ENCODE measurements around the gene TP53BP2.

Gene TP53BP2

GRCh38 chr1:223771469-223771813 lies 74.3 kb downstream of the TP53BP2 start:
- no peak overlapping the region for H3K4me3 ChIP-seq (ENCODE audit: low read depth, low read length)
- TF ChIP-seq, protein P1, sequence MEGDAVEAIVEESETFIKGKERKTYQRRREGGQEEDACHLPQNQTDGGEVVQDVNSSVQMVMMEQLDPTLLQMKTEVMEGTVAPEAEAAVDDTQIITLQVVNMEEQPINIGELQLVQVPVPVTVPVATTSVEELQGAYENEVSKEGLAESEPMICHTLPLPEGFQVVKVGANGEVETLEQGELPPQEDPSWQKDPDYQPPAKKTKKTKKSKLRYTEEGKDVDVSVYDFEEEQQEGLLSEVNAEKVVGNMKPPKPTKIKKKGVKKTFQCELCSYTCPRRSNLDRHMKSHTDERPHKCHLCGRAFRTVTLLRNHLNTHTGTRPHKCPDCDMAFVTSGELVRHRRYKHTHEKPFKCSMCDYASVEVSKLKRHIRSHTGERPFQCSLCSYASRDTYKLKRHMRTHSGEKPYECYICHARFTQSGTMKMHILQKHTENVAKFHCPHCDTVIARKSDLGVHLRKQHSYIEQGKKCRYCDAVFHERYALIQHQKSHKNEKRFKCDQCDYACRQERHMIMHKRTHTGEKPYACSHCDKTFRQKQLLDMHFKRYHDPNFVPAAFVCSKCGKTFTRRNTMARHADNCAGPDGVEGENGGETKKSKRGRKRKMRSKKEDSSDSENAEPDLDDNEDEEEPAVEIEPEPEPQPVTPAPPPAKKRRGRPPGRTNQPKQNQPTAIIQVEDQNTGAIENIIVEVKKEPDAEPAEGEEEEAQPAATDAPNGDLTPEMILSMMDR (IDR thresholded peaks at IDR 0.05; ENCODE audit: low read depth, low read length), result no peak

- TF ChIP-seq, protein P1 (IDR thresholded peaks at IDR 0.05; ENCODE audit: low read depth, low read length), result no peak
- no peak overlapping the region for H3K4me3 ChIP-seq (ENCODE audit: low read depth, low read length)
Observed at GRCh38 chr1:223770621-223771315, 75.0 kb downstream of the TP53BP2 start.

GRCh38 chr1:223765719-223766340 lies 79.9 kb downstream of the TP53BP2 start:
- no peak overlapping the region for H3K4me3 ChIP-seq (ENCODE audit: low read depth, low read length)

GRCh38 chr1:223765036-223765718 lies 80.6 kb downstream of the TP53BP2 start:
- H3K4me3 ChIP-seq (ENCODE audit: low read depth, low read length), result no peak overlapping the region
- TF ChIP-seq, protein P1 (IDR thresholded peaks at IDR 0.05; ENCODE audit: low read depth, low read length), result no peak

More at GRCh38 chr1:223765719-223766340, 79.9 kb downstream of the TP53BP2 start:
- TF ChIP-seq, protein P1 (IDR thresholded peaks at IDR 0.05; ENCODE audit: low read depth, low read length), result no peak

DNA sequence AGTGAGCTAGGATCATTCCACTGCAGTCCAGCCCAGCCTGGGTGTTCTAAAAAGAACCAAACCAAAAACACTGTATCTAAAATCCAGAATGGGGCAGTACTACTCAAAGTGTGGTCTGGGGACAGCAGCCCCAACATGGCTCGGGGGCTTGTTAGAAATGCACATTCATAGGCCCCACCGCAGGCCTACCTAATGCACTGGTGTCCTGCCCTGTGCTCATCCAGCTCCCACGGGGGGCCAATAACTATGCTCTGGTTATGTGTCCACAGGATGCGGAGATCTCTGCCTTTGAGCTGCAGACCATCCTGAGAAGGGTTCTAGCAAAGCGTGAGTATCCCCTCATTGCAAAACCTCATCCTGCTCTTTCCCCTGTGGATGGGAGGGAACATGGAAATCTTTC lies 81.9 kb downstream of the TP53BP2 start:
- TF ChIP-seq, protein P1 (IDR thresholded peaks at IDR 0.05; ENCODE audit: low read depth, low read length), result no peak
- H3K4me3 ChIP-seq (ENCODE audit: low read depth, low read length), result no peak overlapping the region

DNA sequence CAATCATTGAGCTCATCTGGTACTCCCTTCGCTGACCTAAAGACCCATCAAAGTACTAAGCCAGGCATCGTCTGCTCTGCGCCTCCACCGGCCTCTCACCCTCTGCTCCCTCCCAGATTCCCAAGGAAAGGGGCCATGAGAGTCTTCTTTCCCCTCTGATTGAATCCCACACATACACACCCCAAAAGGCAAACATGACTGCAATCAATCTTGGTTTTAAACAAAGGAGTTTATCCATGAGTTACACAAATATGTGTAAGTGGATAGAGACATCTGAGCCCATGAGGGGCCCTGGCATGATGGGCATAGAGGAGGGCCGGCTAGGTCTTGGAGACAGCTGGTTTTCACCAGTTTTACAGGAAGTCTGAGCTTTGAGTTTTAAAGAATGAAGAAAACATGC lies 82.5 kb downstream of the TP53BP2 start:
- TF ChIP-seq, protein P1 (IDR thresholded peaks at IDR 0.05; ENCODE audit: low read depth, low read length), result no peak
- H3K4me3 ChIP-seq (ENCODE audit: low read depth, low read length), result no peak overlapping the region

GRCh38 chr1:223761411-223761810 lies 84.3 kb downstream of the TP53BP2 start:
- H3K4me3 ChIP-seq (ENCODE audit: low read depth, low read length), result no peak overlapping the region
- TF ChIP-seq, protein P1 (IDR thresholded peaks at IDR 0.05; ENCODE audit: low read depth, low read length), result no peak

Data from WI38 (cell line).